Kidney (tissue), 14 donors: ENCODE measurements around the gene SMAP2. TPM values are rescaled to one million over a fixed set of nuclear protein-coding genes. Genes with fewer than 3 reads are reported as not detected.

Experiments used
- DNase-seq, 5 donors: peaks; one replicate each; pipeline ENCODE4 v3.0.0-alpha.2; 2013 to 2020
- FAIRE-seq: peaks from 2 replicates; lab custom pipeline; 2012; peaks lifted over from hg19 to GRCh38; lab: Jason Lieb, UNC
- H3K27ac ChIP-seq, 2 donors: one replicate each; pipeline ENCODE4 v1.7.0; 2013; ENCODE audit warnings: low read depth in 2 of 2, low read length in 2 of 2, inconsistent platforms in 1 of 2
- H3K27me3 ChIP-seq: one replicate; pipeline ENCODE4 v1.7.1; 2013; ENCODE audit warnings: low read length, inconsistent platforms; ENCODE audit not compliant: control insufficient read depth, insufficient read depth
- H3K36me3 ChIP-seq, 3 donors: one replicate each; pipeline versions ENCODE4 v1.7.0 to v1.7.1; 2013; ENCODE audit warnings: low read length in 3 of 3, control low read depth in 1 of 3, inconsistent platforms in 1 of 3; ENCODE audit not compliant: insufficient read depth in 3 of 3, control insufficient read depth in 2 of 3
- H3K4me1 ChIP-seq, 3 donors: one replicate each; pipeline versions ENCODE4 v1.7.0 to v1.7.1; 2013; ENCODE audit warnings: low read length in 3 of 3, inconsistent platforms in 1 of 3, low read depth in 1 of 3; ENCODE audit not compliant: control insufficient read depth in 2 of 3, insufficient read depth in 2 of 3
- H3K4me3 ChIP-seq, 3 donors: one replicate each; pipeline versions ENCODE4 v1.7.0 to v1.8.1; 2013; ENCODE audit warnings: low read length in 3 of 3, control low read depth in 1 of 3, inconsistent platforms in 1 of 3
- H3K9ac ChIP-seq, 3 donors: one replicate each; pipeline versions ENCODE4 v1.7.0 to v1.7.1; 2013; ENCODE audit warnings: low read length in 3 of 3, control low read depth in 1 of 3, inconsistent platforms in 1 of 3
- H3K9me3 ChIP-seq, 3 donors: one replicate each; pipeline versions ENCODE4 v1.7.0 to v1.7.1; 2013; ENCODE audit warnings: low read length in 3 of 3, control low read depth in 1 of 3, inconsistent platforms in 1 of 3; ENCODE audit not compliant: control insufficient read depth in 2 of 3, insufficient read depth in 1 of 3
- CTCF ChIP-seq: IDR thresholded peaks from 3 replicates; pipeline ENCODE4 v1.5.1; 2012; ENCODE audit warnings: mild to moderate bottlenecking, moderate library complexity, borderline replicate concordance; ENCODE audit not compliant: insufficient read depth; ENCODE audit errors: extremely low read depth
- intact Hi-C: fragments of 100-400 bp; cut with DNase I; formaldehyde crosslinking; loops from one replicate; pipeline ENCODE4 v1.11.1; 2022
- polyA plus RNA-seq: library from polyadenylated mRNA; stranded (reverse); fragments of 350-450 nt; fragmentation: Illumina TruSeq; extraction: RNeasy Lipid Tissue Mini Kit (QIAGEN cat#74804); gene quantifications from one replicate; pipeline ENCODE4 v1.2.3, GENCODE V29; 2014; ENCODE audit warnings: low read depth, low replicate concordance; ENCODE audit not compliant: insufficient read depth
- total RNA-seq: library from RNA; stranded (reverse); fragmentation: NEBNext Ultra II Directional; extraction: Animal tissue kit (Norgen Biotek cat#: 25700); gene quantifications from one replicate; pipeline ENCODE4 v1.2.1, GENCODE V29; 2021
- donor health status: control.
- donor health status: control.
- donor health status: control.
- donor health status: control.
- donor health status: control.
- donor health status: DM: yes; HTN: yes; CAD: no.
- donor health status: Normal renal cell carcinoma (clear cell type).

The SMAP2 gene
- total and polyA plus RNA-seq, 2 donors from 2014 or later: 17.9 to 61.3 TPM

GRCh38 chr1:40397258-40397657 is 23.7 kb downstream of the SMAP2 start:
- no peak overlapping the region for H3K4me3 ChIP-seq
- intact Hi-C loops: no loop called here
- no peaks in the 10 kb centered on the region for H3K36me3 ChIP-seq
- H3K27ac ChIP-seq: no peak overlapping the region
- no peaks in the 10 kb centered on the region for H3K27me3 ChIP-seq
- no peaks in the 10 kb centered on the region for H3K9me3 ChIP-seq
- TF ChIP-seq CTCF: no peak
- no peak for DNase-seq
- no peak for FAIRE-seq
- H3K9ac ChIP-seq: no peak overlapping the region
- H3K4me1 ChIP-seq: no peaks in the 10 kb centered on the region

- Histone ChIP-seq H3K36me3 (no peaks in the 10 kb centered on the region), H3K4me1 (no peaks in the 10 kb centered on the region), H3K9ac (no peak overlapping the region), H3K9me3 (no peaks in the 10 kb centered on the region), H3K27ac (no peak overlapping the region), H3K27me3 (no peaks in the 10 kb centered on the region), H3K4me3 (no peak overlapping the region)
- DNase-seq: no peak
- intact Hi-C loops: no loop called here
- no peak for TF ChIP-seq CTCF
- FAIRE-seq: no peak
Observed at GRCh38 chr1:40399984-40400704, 26.6 kb downstream of the SMAP2 start.

GRCh38 chr1:40401473-40402201 is 28.1 kb downstream of the SMAP2 start:
- FAIRE-seq: no peak
- H3K4me3 ChIP-seq: no peak overlapping the region
- H3K9ac ChIP-seq: no peak overlapping the region
- no peaks in the 10 kb centered on the region for H3K9me3 ChIP-seq
- H3K27me3 ChIP-seq: no peaks in the 10 kb centered on the region
- no peaks in the 10 kb centered on the region for H3K36me3 ChIP-seq
- H3K27ac ChIP-seq: no peak overlapping the region
- no peak for DNase-seq
- intact Hi-C loops: no loop called here
- no peaks in the 10 kb centered on the region for H3K4me1 ChIP-seq
- no peak for TF ChIP-seq CTCF
